GM12873 (cell line): Measurements from ENCODE around the gene P4HB.

ENCODE experiments used
- CTCF ChIP-seq: IDR thresholded peaks from 2 replicates; pipeline ENCODE4 v1.5.1; 2012; ENCODE audit warnings: low read depth, mild to moderate bottlenecking, moderate library complexity, low read length, control low read depth; ENCODE audit not compliant: insufficient read depth; ENCODE audit errors: missing control alignments

The P4HB gene

GRCh38 chr17:81859906-81860755 lies at the start of gene P4HB:
P4HB (minus strand) TSS chr17:81860535; CDS start chr17:81860471, 64 bp downstream.
- no peak for TF ChIP-seq CTCF

- TF ChIP-seq CTCF: no peak
Measured at GRCh38 chr17:81909231-81909630, 48.9 kb upstream of the P4HB start.

GRCh38 chr17:81908793-81909192 lies 48.5 kb upstream of the P4HB start:
- no peak for TF ChIP-seq CTCF

- TF ChIP-seq CTCF: peak; percentile 31
Measured at GRCh38 chr17:81907219-81908145, 47.1 kb upstream of the P4HB start.

- peak; percentile 18 for TF ChIP-seq CTCF
Measured at GRCh38 chr17:81906476-81907218, 46.3 kb upstream of the P4HB start.

GRCh38 chr17:81905993-81906392 lies 45.7 kb upstream of the P4HB start:
- TF ChIP-seq CTCF: no peak
